ENCODE data around the gene UVRAG.

- TF ChIP-seq CTCF (IDR thresholded peaks at IDR 0.05; ENCODE audit: low read length): no peak
- TF ChIP-seq EZH2 (optimal IDR thresholded peaks at IDR 0.05; ENCODE audit: low read depth, low read length): no peak
- no peak for TF ChIP-seq EZH2phosphoT487 (IDR thresholded peaks at IDR 0.05; ENCODE audit: low read length)
Measured at GRCh38 chr11:75969626-75970308, 154.8 kb downstream of the UVRAG start.
